Measurements from ENCODE around the gene IPO8. TPM values are rescaled to one million over a fixed set of nuclear protein-coding genes. Genes with fewer than 3 reads are reported as not detected.
"Not testable (repeated sequence)": the region's sequence is repeated elsewhere in the genome, so short reads cannot be mapped to it uniquely, and the experiment has no call there.

The IPO8 gene
- total RNA-seq, 2 experiments from 2014 or later, result 51.1 to 56.9 TPM

DNA sequence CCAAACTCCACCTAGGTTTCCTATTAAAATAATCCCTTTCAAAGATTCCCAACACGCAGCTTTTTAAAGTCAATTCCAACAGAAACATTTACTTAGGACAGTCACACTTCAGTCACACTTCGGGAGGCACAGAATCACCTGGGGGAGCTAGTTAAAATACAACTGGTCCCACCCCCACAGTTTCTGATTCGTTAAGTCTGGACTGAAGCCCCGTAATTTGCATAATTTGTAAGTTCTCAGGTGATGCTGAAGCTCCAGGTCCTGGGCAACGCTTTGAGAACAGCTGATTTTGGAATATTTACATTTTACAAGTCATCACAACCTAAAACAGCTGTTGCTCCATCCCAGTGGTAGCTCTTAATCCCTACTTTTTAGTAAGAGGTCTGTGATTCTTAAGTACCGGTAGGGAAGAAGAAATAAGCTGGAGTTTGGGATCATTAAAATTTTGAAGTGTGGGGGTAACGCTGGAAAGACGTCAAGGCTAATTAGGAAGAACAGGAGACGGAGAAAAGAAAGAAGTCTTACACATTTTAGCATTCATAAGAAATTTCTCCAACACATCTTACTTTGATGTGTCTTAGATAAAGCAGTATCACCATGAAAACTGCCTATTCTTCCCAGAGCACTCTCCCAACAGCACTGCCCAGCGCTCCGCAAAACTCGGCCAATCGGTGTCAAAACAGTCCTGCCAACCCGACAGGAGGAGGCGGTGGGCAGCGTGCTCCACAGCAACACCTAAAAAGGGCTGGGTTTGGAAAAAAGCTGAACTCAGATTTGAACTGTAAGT lies 1.1 kb downstream of the IPO8 start:
- ChIA-PET CTCF (interaction anchor here (0.8 to 1.7 kb wide), 6 partner anchors 17 to 120 kb away, joined by 3 to 6 read pairs (median 4); partner anchors contain the start of gene CAPRIN2), POLR2A (interaction anchor here (0.6 to 2.5 kb wide), 3 partner anchors 38 to 104 kb away, joined by 3 to 21 read pairs (median 6); partner anchors contain the start of gene CAPRIN2)

DNA sequence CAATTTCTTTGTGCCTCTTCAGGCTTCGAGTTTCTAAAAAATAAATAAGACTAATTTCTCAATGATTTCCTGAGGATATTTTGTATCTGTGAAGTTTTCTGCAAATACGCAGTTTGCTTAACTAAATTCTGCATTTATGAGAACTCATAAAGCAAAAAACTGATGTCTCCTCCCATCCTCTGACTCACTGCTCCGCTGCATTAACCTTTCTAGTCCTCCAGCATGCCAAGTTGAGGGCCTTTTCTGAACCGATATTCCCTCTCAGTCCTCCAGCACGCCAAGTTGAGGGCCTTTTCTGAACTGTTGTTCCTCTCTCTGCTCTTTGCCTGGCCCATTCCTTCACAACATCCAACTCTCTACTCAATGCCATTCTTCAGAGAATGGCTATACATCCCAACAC lies 3.2 kb downstream of the IPO8 start:
- CTCF ChIA-PET, result no interaction called here
- POLR2A ChIA-PET, result no interaction called here

- ChIA-PET CTCF (interaction anchor here (1.3 kb wide), 1 partner anchor 9 kb away, joined by 4 read pairs; no protein-coding TSS in a partner anchor), POLR2A (no interaction called here)
These were observed 4.4 kb downstream of the IPO8 start for GRCh38 chr12:30691122-30691879.

GRCh38 chr12:30687265-30687986 lies 8.2 kb downstream of the IPO8 start:
- ChIA-PET CTCF (no interaction called here), POLR2A (no interaction called here)

DNA sequence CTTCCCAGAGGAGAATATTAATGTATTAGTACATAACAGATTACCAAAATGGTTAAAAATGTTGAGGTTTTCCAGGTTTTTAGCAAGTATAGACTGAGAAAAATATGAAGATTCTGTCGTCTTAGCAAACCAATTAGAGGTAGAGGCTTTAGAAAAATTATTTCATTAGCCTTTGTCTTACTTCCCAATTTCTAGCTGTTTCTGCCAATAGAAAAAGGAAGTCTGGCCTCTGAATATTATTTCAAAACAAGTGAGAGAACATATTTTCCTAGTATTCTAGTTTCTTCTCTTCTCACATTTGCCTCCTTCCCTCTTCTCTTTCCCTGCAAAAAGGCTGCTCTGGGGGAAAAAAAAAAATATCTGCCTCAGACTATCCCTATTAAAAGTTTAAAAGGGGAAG lies 16.4 kb downstream of the IPO8 start:
- CTCF ChIA-PET, result no interaction called here
- POLR2A ChIA-PET, result no interaction called here

DNA sequence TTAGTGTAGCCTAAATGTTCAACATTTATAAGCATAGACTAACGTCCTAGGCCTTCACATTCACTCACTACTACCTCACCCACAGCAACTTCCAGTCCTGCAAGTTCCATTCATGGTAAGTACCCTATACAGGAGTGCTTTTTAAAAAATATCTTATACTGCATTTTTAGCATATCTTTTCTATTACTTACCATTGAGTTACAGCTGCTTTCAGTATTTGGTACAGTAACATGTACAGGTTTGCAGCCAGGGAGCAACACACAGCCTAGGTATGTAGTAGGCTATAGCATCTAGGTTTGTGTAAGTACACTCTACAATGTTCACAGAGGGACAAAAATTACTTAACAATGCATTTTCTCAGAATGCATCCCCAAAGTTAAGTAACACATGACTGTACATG lies 17.4 kb downstream of the IPO8 start:
- CTCF ChIA-PET, result no interaction called here
- POLR2A ChIA-PET, result no interaction called here

- ChIA-PET POLR2A (no interaction called here), CTCF (no interaction called here)
These were observed 34.5 kb downstream of the IPO8 start for GRCh38 chr12:30661210-30661609.

GRCh38 chr12:30652034-30652696 lies 43.5 kb downstream of the IPO8 start:
- ChIA-PET CTCF (no interaction called here), POLR2A (no interaction called here)

- CTCF ChIA-PET, result no interaction called here
- POLR2A ChIA-PET, result no interaction called here
These were observed 48.8 kb downstream of the IPO8 start for GRCh38 chr12:30646821-30647220.

GRCh38 chr12:30643366-30643765 lies 52.3 kb downstream of the IPO8 start:
- CTCF ChIA-PET, result no interaction called here
- POLR2A ChIA-PET, result no interaction called here

DNA sequence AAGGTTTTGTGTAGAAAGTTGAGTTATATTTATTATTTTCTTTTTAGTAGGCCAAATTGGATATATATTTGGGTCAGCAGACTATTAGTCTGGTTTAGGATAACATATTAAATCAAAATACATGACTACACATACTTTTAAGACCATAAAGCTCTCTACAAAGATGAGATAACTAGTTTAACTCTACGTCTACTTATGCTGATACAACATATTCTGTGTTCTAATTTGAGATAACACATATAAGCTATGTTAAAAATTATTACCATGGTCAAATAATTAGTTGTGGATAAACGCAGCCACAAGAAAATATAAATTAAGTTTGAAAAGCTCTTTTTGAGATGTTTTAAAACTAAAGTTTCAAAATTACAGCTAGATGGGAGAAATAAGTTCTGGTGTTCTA lies 55.3 kb downstream of the IPO8 start:
- ChIA-PET CTCF (no interaction called here), POLR2A (no interaction called here)

DNA sequence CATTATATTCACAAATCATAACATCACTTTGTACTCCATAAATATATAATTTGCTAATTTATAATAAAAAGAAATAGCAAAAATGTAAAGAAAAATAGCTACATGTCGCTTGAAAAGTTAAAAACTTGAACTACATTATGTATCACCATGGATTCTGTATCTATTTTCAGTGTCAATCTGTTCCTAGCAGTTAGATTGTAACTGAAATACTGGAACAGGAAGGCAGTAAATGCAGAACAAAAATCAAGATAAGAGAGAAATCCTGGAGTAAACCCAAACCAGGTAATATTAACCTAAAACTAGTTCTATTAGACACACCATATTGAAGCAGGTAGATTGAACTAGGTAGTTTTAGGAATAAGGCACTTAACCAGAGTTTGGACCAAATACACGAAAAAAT lies 60.3 kb downstream of the IPO8 start:
- ChIA-PET POLR2A (no interaction called here), CTCF (no interaction called here)

GRCh38 chr12:30631740-30632139 lies 63.9 kb downstream of the IPO8 start:
- CTCF ChIA-PET, result no interaction called here
- POLR2A ChIA-PET, result no interaction called here

- ChIA-PET POLR2A (no interaction called here), CTCF (no interaction called here)
These were observed 64.7 kb downstream of the IPO8 start for GRCh38 chr12:30630979-30631285.

DNA sequence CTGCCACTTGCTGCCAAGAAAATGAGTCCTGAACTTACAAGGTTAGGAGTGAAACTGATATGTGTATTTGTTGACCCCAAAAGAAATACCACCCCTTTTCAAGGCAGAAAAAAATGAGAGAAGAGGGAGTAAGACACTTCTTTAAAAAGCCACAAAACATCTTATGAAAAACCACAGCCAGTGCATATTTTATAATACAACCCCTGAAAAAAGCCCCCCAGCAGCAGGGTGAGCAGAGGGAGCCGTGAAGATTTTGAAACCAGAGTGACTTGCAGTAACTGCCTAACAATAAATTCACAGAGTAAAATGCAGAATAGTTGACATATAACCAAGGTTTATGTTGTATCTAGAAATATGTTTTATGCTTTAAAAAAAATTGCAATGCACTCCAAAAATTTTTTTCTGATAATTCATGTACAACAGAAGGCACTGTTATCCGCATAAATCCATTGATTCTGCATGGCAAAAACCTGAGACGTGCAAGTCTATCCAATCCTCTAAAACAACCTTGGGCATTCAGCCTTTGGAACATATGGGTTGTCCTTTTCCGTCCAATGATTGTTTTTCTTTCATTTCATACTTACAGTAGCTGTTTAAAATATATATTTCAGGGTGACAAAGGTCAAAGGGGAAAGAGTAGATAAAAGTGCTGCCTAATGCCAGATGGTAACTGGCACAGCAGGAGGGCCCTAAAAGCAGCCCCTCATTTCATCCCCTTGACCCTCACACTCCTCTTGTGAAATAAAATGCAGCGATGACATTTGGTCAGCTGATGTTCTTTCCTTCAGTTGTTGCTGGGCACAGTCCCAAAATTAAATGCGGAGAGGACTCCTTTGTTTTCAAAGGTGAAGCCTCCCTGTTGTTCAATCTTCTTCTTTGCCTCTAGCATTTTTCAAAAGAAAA lies 65.3 kb downstream of the IPO8 start:
- ChIA-PET CTCF (no interaction called here), POLR2A (no interaction called here)

DNA sequence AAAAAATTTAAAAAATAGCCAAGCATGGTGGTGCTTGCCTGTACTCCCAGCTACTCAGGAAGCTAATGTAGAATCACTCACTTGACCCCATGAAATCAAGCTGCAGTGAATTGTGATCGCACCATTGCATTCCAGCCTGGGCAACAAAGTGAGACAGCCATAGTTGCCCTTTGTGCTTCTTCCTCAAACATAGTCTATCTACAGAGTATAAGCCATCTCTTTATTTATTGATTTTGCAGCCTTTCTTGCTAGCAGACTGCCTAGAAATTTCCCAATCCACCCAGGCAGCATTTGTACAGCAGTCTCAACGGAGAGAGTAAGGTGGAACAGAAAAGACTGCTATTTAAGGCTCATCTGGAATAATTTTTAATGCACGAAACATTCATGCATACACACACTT lies 68.8 kb downstream of the IPO8 start:
- POLR2A ChIA-PET, result no interaction called here
- CTCF ChIA-PET, result interaction anchor here (1.3 kb wide), 1 partner anchor 13 kb away, joined by 3 read pairs; no protein-coding TSS in a partner anchor

DNA sequence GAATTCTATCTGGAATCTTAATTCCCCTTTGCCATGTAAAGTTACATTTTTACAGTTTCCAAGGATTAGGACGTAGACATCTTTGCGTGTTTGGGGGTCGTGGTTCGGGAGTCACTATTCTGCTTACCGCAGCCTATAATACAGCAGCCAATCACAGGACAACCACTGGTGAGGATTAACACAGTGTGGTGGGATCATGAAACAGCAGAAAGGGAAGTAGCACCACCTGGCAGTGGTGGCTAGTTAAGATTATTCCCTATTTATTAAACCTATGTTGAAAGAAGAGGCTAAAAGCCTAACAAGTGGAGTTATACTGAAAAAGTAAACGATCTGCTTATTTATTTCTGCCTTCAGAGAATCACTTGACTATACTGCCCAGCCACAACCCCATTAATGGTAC lies 71.7 kb downstream of the IPO8 start:
- CTCF ChIA-PET, result no interaction called here

GRCh38 chr12:30622509-30622908 lies 73.2 kb downstream of the IPO8 start:
- POLR2A ChIA-PET, result no interaction called here
- CTCF ChIA-PET, result no interaction called here

More for the DNA sequence above, 71.7 kb downstream of the IPO8 start:
- POLR2A ChIA-PET, result no interaction called here

- CTCF ChIA-PET, POLR2A ChIA-PET: not testable (repeated sequence)
These were observed 73.9 kb downstream of the IPO8 start for GRCh38 chr12:30621663-30622241.

Measured in activated CD8-positive, alpha-beta memory T cell treated with anti-CD3 and anti-CD28 coated beads for 36 hours (primary cell).